ENCODE measurements around the gene LRRC28. TPM values are rescaled to one million over a fixed set of nuclear protein-coding genes. Genes with fewer than 3 reads are reported as not detected.

LRRC28 gene
- polyA plus RNA-seq, 1 donor from 2014 or later = 20.4 TPM

DNA sequence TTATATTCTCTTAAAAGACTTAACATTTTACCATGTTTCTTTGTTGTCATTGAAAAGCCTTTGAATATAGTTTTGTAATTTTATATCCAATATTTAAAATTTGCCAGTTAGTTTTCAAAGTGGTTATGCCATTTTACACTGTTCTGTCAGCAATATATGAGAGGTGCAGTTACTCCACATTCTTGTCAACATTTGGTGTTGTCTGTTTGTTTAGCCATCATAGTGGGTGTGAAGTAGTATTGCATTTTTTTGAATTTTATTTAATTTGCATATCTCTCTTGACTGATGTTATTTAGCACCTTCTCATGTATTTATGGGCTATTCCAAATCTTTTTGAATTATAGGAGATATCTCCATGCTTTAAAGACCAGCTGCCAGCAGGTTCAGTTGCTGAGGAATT is 40.4 kb downstream of the LRRC28 start:
- no peak overlapping the region for H2AFZ ChIP-seq (ENCODE audit: low read depth, low read length)
- TF ChIP-seq, protein P1, sequence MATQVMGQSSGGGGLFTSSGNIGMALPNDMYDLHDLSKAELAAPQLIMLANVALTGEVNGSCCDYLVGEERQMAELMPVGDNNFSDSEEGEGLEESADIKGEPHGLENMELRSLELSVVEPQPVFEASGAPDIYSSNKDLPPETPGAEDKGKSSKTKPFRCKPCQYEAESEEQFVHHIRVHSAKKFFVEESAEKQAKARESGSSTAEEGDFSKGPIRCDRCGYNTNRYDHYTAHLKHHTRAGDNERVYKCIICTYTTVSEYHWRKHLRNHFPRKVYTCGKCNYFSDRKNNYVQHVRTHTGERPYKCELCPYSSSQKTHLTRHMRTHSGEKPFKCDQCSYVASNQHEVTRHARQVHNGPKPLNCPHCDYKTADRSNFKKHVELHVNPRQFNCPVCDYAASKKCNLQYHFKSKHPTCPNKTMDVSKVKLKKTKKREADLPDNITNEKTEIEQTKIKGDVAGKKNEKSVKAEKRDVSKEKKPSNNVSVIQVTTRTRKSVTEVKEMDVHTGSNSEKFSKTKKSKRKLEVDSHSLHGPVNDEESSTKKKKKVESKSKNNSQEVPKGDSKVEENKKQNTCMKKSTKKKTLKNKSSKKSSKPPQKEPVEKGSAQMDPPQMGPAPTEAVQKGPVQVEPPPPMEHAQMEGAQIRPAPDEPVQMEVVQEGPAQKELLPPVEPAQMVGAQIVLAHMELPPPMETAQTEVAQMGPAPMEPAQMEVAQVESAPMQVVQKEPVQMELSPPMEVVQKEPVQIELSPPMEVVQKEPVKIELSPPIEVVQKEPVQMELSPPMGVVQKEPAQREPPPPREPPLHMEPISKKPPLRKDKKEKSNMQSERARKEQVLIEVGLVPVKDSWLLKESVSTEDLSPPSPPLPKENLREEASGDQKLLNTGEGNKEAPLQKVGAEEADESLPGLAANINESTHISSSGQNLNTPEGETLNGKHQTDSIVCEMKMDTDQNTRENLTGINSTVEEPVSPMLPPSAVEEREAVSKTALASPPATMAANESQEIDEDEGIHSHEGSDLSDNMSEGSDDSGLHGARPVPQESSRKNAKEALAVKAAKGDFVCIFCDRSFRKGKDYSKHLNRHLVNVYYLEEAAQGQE (IDR thresholded peaks at IDR 0.05; ENCODE audit: borderline replicate concordance) = no peak
- TF ChIP-seq TAF1 (IDR thresholded peaks at IDR 0.05; ENCODE audit: low read depth) (no peak), MXI1 (conservative IDR thresholded peaks at IDR 0.05; ENCODE audit: poor library complexity, severe bottlenecking) (no peak), SMC3 (conservative IDR thresholded peaks at IDR 0.05; ENCODE audit: poor library complexity) (no peak), EZH2 (IDR thresholded peaks at IDR 0.05; ENCODE audit: borderline replicate concordance, insufficient read depth, low read length, poor library complexity, severe bottlenecking) (no peak), POLR2AphosphoS5 (IDR thresholded peaks at IDR 0.05) (no peak), EP300 (conservative IDR thresholded peaks at IDR 0.05; ENCODE audit: poor library complexity, severe bottlenecking) (no peak), CTCF (IDR thresholded peaks at IDR 0.05; ENCODE audit: poor library complexity, severe bottlenecking) (no peak), RAD21 (conservative IDR thresholded peaks at IDR 0.05) (no peak)
- no peak overlapping the region for H3K4me2 ChIP-seq (ENCODE audit: low read length)
- no peaks in the 10 kb centered on the region for H3K27me3 ChIP-seq (ENCODE audit: insufficient read depth, low read depth, low read length)
- H3F3A ChIP-seq (ENCODE audit: insufficient read depth, low read length, poor library complexity, severe bottlenecking) = no peaks in the 10 kb centered on the region
- H3K9me3 ChIP-seq (ENCODE audit: low read length) = no peaks in the 10 kb centered on the region
- H3K36me3 ChIP-seq (ENCODE audit: insufficient read depth, low read length) = no peaks in the 10 kb centered on the region
- no peaks in the 10 kb centered on the region for H3K79me2 ChIP-seq (replicated peaks; ENCODE audit: insufficient read depth, low read length)
- no peaks in the 10 kb centered on the region for H4K20me1 ChIP-seq (ENCODE audit: insufficient read depth)
- H3K9ac ChIP-seq (ENCODE audit: low read length) = no peak overlapping the region
- H3K4me3 ChIP-seq (ENCODE audit: low read length) = no peak overlapping the region
- no peak overlapping the region for H3K27ac ChIP-seq (ENCODE audit: low read length)
- H3K9me2 ChIP-seq (ENCODE audit: insufficient read depth, low read length) = no peaks in the 10 kb centered on the region

DNA sequence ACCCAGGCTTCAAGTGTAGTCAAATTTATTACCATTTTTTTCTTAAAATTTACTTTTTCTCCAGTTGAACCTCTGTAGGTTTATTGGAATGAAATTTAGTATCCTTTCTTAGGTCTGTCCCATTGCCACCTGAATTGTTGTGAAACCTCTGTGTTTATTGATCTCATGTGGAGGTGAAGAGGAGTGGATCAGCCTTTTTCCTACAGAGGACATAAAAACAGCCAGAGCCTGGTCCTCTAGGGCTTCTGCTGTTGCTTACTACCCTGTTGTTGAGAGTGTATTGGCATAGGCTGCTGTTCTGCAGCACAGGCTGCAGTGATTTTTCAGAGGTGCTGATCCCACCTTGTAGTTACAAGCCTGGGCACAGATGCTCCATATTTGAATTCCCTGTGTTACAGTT is 44.6 kb downstream of the LRRC28 start:
- no peaks in the 10 kb centered on the region for H3K9me2 ChIP-seq (ENCODE audit: insufficient read depth, low read length)
- H3K4me3 ChIP-seq (ENCODE audit: low read length) = no peak overlapping the region
- no peaks in the 10 kb centered on the region for H3K36me3 ChIP-seq (ENCODE audit: insufficient read depth, low read length)
- H3K79me2 ChIP-seq (replicated peaks; ENCODE audit: insufficient read depth, low read length) = no peaks in the 10 kb centered on the region
- H3K27me3 ChIP-seq (ENCODE audit: insufficient read depth, low read depth, low read length) = no peaks in the 10 kb centered on the region
- H2AFZ ChIP-seq (ENCODE audit: low read depth, low read length) = no peak overlapping the region
- H4K20me1 ChIP-seq (ENCODE audit: insufficient read depth) = no peaks in the 10 kb centered on the region
- TF ChIP-seq CTCF (IDR thresholded peaks at IDR 0.05; ENCODE audit: poor library complexity, severe bottlenecking) = no peak
- no peak for TF ChIP-seq EP300 (conservative IDR thresholded peaks at IDR 0.05; ENCODE audit: poor library complexity, severe bottlenecking)
- no peak for TF ChIP-seq TAF1 (IDR thresholded peaks at IDR 0.05; ENCODE audit: low read depth)
- no peak for TF ChIP-seq RAD21 (conservative IDR thresholded peaks at IDR 0.05)
- no peak for TF ChIP-seq SMC3 (conservative IDR thresholded peaks at IDR 0.05; ENCODE audit: poor library complexity)
- no peak for TF ChIP-seq POLR2AphosphoS5 (IDR thresholded peaks at IDR 0.05)
- no peak for TF ChIP-seq MXI1 (conservative IDR thresholded peaks at IDR 0.05; ENCODE audit: poor library complexity, severe bottlenecking)
- TF ChIP-seq, protein P1 (IDR thresholded peaks at IDR 0.05; ENCODE audit: borderline replicate concordance) = no peak
- TF ChIP-seq EZH2 (IDR thresholded peaks at IDR 0.05; ENCODE audit: borderline replicate concordance, insufficient read depth, low read length, poor library complexity, severe bottlenecking) = no peak
- no peak overlapping the region for H3K27ac ChIP-seq (ENCODE audit: low read length)
- no peak overlapping the region for H3K4me2 ChIP-seq (ENCODE audit: low read length)
- H3F3A ChIP-seq (ENCODE audit: insufficient read depth, low read length, poor library complexity, severe bottlenecking) = no peaks in the 10 kb centered on the region
- no peaks in the 10 kb centered on the region for H3K9me3 ChIP-seq (ENCODE audit: low read length)
- no peak overlapping the region for H3K9ac ChIP-seq (ENCODE audit: low read length)

All from neural cell (in vitro differentiated cells).